CD4-positive, alpha-beta T cell treated with Interleukin-4 for 4 hours (primary cell): ENCODE results near the gene EXOC2.

Experiments used
- DNase-seq: peaks from one replicate; pipeline ENCODE4 v3.0.0-alpha.2; 2020

The EXOC2 gene

GRCh38 chr6:441126-441920 is 251.6 kb downstream of the EXOC2 start:
- no peak for DNase-seq

- DNase-seq = no peak
These were observed 253.2 kb downstream of the EXOC2 start for GRCh38 chr6:439641-440167.

- no peak for DNase-seq
These were observed 254.2 kb downstream of the EXOC2 start for GRCh38 chr6:438634-439170.

GRCh38 chr6:437037-437392 is 255.9 kb downstream of the EXOC2 start:
- no peak for DNase-seq

- DNase-seq = no peak
These were observed 256.5 kb downstream of the EXOC2 start for GRCh38 chr6:436308-437036.

- DNase-seq = no peak
These were observed 257.3 kb downstream of the EXOC2 start for GRCh38 chr6:435441-436307.
